Right renal pelvis (tissue), 4 donors: ENCODE results near the gene SLAIN2. TPM values are rescaled to one million over a fixed set of nuclear protein-coding genes. Genes with fewer than 3 reads are reported as not detected.
"Not testable (repeated sequence)": the region's sequence is repeated elsewhere in the genome, so short reads cannot be mapped to it uniquely, and the experiment has no call there.

Experiments used
- DNase-seq, 4 donors: peaks; one replicate each; pipeline ENCODE4 v3.0.0-alpha.2; 2013; ENCODE audit warnings: low read depth in 4 of 4, low spot score in 3 of 4, missing footprints in 1 of 4
- polyA plus RNA-seq, 4 donors: library from polyadenylated mRNA; unstranded; fragments of 120-200 nt; gene quantifications; one replicate each; pipeline ENCODE4 v1.2.1, GENCODE V29; 2013; ENCODE audit not compliant: insufficient read length in 4 of 4

Gene SLAIN2
- polyA plus RNA-seq, 4 donors = 57.4 to 74.9 (median 72.8) TPM

DNA sequence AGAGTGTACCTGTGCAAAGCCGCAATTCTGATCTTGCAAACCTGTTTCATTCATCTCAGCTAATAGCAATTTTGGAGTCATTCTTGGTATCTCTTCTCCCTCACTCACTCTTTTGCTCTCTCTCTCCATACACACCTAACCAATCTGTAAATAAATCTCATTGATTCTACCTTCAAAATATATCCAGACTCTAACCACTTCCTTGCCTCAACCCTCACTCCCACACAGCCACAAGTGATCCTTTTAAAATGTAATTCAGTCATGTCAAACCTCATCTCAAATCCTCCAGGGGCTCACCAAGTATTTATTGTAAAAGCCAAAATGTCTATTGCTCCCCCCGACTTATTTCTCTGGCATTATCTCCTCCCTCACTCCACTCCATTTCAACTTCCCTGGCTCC is 90.1 kb downstream of the SLAIN2 start:
- DNase-seq = no peak

GRCh38 chr4:48432017-48432416 is 90.7 kb downstream of the SLAIN2 start:
- DNase-seq = no peak

DNA sequence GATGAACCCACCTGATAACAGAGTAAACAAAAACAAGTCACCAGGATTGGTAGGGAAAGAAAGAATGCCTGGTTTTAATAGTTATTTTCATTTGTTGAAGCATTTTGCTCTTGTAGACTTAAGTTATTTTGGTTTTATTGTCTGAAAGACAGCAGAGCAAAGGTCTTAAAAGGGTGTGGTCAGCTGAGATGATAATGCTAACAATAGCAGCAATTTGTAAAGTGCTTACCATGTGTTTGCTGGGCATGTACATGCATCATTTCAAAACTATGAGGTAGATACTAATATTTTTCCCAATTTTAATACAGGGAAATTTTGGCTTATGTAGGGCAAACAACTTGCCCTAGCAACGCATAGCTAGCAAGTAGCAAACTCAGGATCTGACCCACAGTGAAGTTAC is 95.0 kb downstream of the SLAIN2 start:
- no peak for DNase-seq

GRCh38 chr4:48439988-48440387 is 98.7 kb downstream of the SLAIN2 start:
- DNase-seq = no peak

DNA sequence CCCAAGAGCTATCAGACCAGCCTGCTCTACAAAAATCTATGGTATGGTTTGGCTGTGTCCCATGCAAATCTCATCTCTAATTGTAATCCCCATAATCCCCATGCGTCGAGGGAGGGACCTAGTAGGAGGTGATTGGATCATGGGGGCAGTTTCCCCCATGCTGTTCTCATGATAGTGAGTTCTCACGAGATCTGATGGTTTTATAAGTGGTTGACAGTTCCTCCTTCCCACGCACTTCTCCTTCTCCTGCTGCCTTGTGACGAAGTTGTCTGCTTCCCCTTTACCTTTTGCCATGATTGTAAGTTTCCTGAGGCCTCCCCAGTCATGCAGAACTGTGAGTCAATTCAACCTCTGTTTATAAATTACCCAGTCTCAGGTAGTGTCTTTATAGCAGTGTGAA is 99.6 kb downstream of the SLAIN2 start:
- not testable (repeated sequence) for DNase-seq

DNA sequence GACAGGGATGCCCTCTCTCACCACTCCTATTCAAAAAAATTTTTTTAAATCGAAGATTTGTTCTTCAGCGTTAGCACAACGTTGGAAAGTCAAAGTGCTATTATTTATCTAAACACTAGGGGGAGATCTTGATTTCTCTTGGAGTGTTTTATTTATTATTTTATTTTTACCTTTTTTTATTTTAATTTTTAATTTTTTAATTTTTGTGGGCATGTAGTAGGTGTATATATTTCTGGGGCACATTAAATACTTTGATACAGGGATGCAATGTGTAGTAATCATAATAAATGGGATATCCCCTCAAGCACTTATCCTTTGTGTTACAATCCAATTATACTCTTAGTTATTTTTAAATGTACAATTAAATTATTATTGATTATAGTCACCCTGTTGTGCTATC is 104.4 kb downstream of the SLAIN2 start:
- no peak for DNase-seq

GRCh38 chr4:48446642-48447041 is 105.3 kb downstream of the SLAIN2 start:
- no peak for DNase-seq

- DNase-seq = no peak
Observed at GRCh38 chr4:48449151-48449550, 107.8 kb downstream of the SLAIN2 start.

- DNase-seq = no peak
Observed at GRCh38 chr4:48450740-48451139, 109.4 kb downstream of the SLAIN2 start.

GRCh38 chr4:48451656-48452055 is 110.3 kb downstream of the SLAIN2 start:
- not testable (repeated sequence) for DNase-seq

GRCh38 chr4:48454591-48454990 is 113.3 kb downstream of the SLAIN2 start:
- DNase-seq = no peak

GRCh38 chr4:48461000-48461399 is 119.7 kb downstream of the SLAIN2 start:
- no peak for DNase-seq

GRCh38 chr4:48462363-48462762 is 121.0 kb downstream of the SLAIN2 start:
- DNase-seq = no peak

DNA sequence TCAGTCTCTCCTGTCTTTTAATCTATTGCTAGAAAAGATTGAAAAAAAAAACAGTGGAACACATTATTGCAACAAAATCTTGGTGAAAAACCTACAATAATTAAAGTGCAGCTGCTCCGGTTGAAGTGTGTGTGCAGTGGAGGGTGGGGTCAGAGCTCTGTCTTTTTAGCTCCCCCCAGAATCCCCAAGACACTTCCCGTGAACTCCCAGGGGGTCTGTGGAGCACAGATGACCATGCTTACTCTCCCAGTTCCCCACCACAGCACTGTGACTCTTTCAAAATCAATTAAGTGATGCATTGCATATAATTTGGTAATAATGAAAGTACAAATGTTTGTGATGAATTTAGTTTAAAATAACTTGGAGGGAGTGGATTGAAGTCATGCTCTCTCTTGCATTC is 126.1 kb downstream of the SLAIN2 start:
- DNase-seq = no peak

DNA sequence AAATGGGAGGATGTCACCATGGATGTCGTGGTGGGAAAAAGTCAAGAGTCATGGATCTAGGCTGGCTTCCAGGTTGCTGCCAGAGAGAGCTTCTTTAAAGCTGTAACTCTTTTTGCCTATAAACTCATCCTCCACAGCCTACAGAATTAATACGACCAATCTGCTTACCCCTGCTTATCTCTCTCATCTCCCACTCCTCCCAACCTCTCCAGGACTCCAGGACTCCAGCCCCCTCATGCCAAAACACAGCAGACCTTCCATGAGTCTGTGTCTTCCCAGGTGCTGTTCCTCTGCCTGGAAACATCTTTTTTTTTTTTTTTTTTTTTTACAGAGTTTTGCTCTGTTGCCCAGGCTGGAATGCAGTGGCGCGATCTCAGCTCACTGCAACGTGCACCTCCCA is 126.6 kb downstream of the SLAIN2 start:
- DNase-seq = no peak

DNA sequence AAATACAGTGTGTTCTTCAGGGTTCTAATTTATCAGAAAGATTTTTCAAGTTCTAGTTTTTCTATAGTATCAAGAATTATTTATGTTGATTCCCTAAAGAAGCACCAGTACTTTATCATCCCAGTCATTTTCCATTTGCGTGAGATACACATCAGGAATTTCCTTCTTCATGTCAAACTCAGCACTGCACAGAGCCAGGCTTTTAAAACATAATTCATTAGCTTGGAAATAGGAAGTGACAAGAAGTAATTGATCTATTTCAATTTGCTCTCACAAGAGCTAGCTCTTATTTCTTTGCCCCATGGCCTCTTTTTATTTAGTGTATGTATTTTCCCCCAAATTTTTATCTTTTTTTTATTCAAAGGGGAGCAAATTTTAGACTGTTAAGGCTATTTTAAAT is 128.8 kb downstream of the SLAIN2 start:
- no peak for DNase-seq

- no peak for DNase-seq
Observed at GRCh38 chr4:48470570-48470969, 129.2 kb downstream of the SLAIN2 start.

GRCh38 chr4:48472794-48473193 is 131.5 kb downstream of the SLAIN2 start:
- no peak for DNase-seq

DNA sequence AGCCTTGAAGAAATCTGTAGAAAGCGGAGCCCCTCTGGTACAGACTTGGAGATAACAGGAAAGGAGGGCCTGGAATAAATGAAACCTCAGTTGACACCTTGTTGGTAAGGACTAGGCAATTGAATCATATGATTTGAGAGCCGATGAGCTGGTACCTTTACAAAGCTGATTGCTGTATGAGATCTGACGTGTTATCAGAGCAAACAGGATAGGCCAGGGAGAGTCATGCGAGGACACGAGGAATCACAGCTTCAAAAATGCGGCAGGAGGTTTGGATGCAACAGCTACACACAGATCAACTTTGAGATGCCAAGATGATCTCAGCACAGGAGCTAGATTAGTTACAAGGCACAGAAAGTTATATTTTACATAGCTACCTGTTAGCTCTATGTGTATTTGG is 134.4 kb downstream of the SLAIN2 start:
- no peak for DNase-seq

Other genes starting within 250 kb of the SLAIN2 start
- gene TXK, start 207.3 kb upstream of the SLAIN2 start, polyA plus RNA-seq = 1 to 10 TPM; 1.4 to 3.4 (median 2.3) TPM
- 1 to 10 TPM; 3.4 to 4.1 (median 4.0) TPM for gene TEC, start 71.7 kb upstream of the SLAIN2 start, polyA plus RNA-seq
- under 1 TPM; 0.13 to 0.40 (median 0.36) TPM for gene SLC10A4, start 141.8 kb downstream of the SLAIN2 start, polyA plus RNA-seq
- gene ZAR1, start 148.7 kb downstream of the SLAIN2 start, polyA plus RNA-seq = not detected